CD4-positive, alpha-beta T cell treated with Interferon alpha-2 for 1 hour (primary cell): ENCODE data around the gene PAPOLA.
"Not testable (repeated sequence)": the region's sequence is repeated elsewhere in the genome, so short reads cannot be mapped to it uniquely, and the experiment has no call there.

Experiments used
- DNase-seq, 2 donors: peaks; one replicate each; pipeline ENCODE4 v3.0.0-alpha.2; 2020 to 2022

Gene PAPOLA

GRCh38 chr14:96501740-96502620 lies at the start of gene PAPOLA:
PAPOLA (plus strand) TSS chr14:96502382; CDS start chr14:96502593, 211 bp downstream.
- DNase-seq: peak; percentile 96

- no peak for DNase-seq
These were observed 49.5 kb upstream of the PAPOLA start for GRCh38 chr14:96452684-96453083.

GRCh38 chr14:96455588-96455987 lies 46.6 kb upstream of the PAPOLA start:
- DNase-seq: no peak

GRCh38 chr14:96459851-96460250 lies 42.3 kb upstream of the PAPOLA start:
- DNase-seq: no peak

- DNase-seq: no peak
These were observed 40.0 kb upstream of the PAPOLA start for GRCh38 chr14:96461950-96462798.

GRCh38 chr14:96464136-96464535 lies 38.0 kb upstream of the PAPOLA start:
- no peak for DNase-seq

- no peak for DNase-seq
These were observed 35.3 kb upstream of the PAPOLA start for GRCh38 chr14:96466918-96467317.

GRCh38 chr14:96470331-96470730 lies 31.9 kb upstream of the PAPOLA start:
- DNase-seq: no peak

GRCh38 chr14:96470967-96471366 lies 31.2 kb upstream of the PAPOLA start:
- not testable (repeated sequence) for DNase-seq

GRCh38 chr14:96478119-96478518 lies 24.1 kb upstream of the PAPOLA start:
- no peak for DNase-seq

- no peak for DNase-seq
These were observed 22.6 kb upstream of the PAPOLA start for GRCh38 chr14:96479435-96480146.

- DNase-seq: no peak
These were observed 20.4 kb upstream of the PAPOLA start for GRCh38 chr14:96481731-96482314.

GRCh38 chr14:96482986-96483385 lies 19.2 kb upstream of the PAPOLA start:
- no peak for DNase-seq

GRCh38 chr14:96484399-96484798 lies 17.8 kb upstream of the PAPOLA start:
- no peak for DNase-seq

- no peak for DNase-seq
These were observed 15.5 kb upstream of the PAPOLA start for GRCh38 chr14:96486705-96487104.

GRCh38 chr14:96489327-96489726 lies 12.9 kb upstream of the PAPOLA start:
- DNase-seq: no peak

- DNase-seq: no peak
These were observed 9.0 kb upstream of the PAPOLA start for GRCh38 chr14:96493178-96493577.

GRCh38 chr14:96494331-96494730 lies 7.9 kb upstream of the PAPOLA start:
- DNase-seq: no peak

- no peak for DNase-seq
These were observed 5.1 kb upstream of the PAPOLA start for GRCh38 chr14:96497087-96497486.

- DNase-seq: no peak
These were observed 4.6 kb upstream of the PAPOLA start for GRCh38 chr14:96497586-96497985.

- no peak for DNase-seq
These were observed 904 bp upstream of the PAPOLA start for GRCh38 chr14:96501217-96501739.

GRCh38 chr14:96502621-96503305 lies 581 bp downstream of the PAPOLA start:
- DNase-seq: peak in 1 of 2 donors; percentile 52
